ENCODE results near the gene PPM1H.

PPM1H gene

GRCh38 chr12:62903151-62903550 lies 31.8 kb downstream of the PPM1H start:
- H3K27ac ChIP-seq (ENCODE audit: low read depth, low read length, poor library complexity, severe bottlenecking) = no peak overlapping the region
- no peaks in the 10 kb centered on the region for H3K9me2 ChIP-seq (ENCODE audit: low read depth, low read length)
- H3K4me1 ChIP-seq (ENCODE audit: insufficient read depth, low read length, severe bottlenecking) = no peaks in the 10 kb centered on the region
- H4K20me1 ChIP-seq (ENCODE audit: insufficient read depth, low read length) = no peaks in the 10 kb centered on the region
- H2AFZ ChIP-seq (ENCODE audit: low read length) = no peak overlapping the region
- 0 out of 2 replicates have a peak, but pooled peaks cover 3% of the 10 kb centered on the region for H3K27me3 ChIP-seq (ENCODE audit: insufficient read depth, low read length)
- no peak overlapping the region for H3K4me2 ChIP-seq (ENCODE audit: low read length)
- H3F3A ChIP-seq (ENCODE audit: insufficient read depth, low read length) = no peaks in the 10 kb centered on the region
- TF ChIP-seq CTCF (IDR thresholded peaks at IDR 0.05; ENCODE audit: low read length) (no peak), EZH2 (IDR thresholded peaks at IDR 0.05; ENCODE audit: borderline replicate concordance, low read length) (no peak)
- H3K36me3 ChIP-seq (ENCODE audit: insufficient read depth, low read length) = no peaks in the 10 kb centered on the region
- no peak overlapping the region for H3K4me3 ChIP-seq (ENCODE audit: low read depth, low read length, poor library complexity, severe bottlenecking)
- no peaks in the 10 kb centered on the region for H3K9me3 ChIP-seq (ENCODE audit: low read length)
- H3K9ac ChIP-seq (ENCODE audit: low read length) = no peak overlapping the region
- H3K79me2 ChIP-seq (ENCODE audit: insufficient read depth, low read length) = no peaks in the 10 kb centered on the region

GRCh38 chr12:62900686-62901272 lies 34.2 kb downstream of the PPM1H start:
- Histone ChIP-seq H3K4me2 (ENCODE audit: low read length) (no peak overlapping the region), H3K79me2 (ENCODE audit: insufficient read depth, low read length) (no peaks in the 10 kb centered on the region), H3K9ac (ENCODE audit: low read length) (no peak overlapping the region), H3K27ac (ENCODE audit: low read depth, low read length, poor library complexity, severe bottlenecking) (no peak overlapping the region), H3F3A (ENCODE audit: insufficient read depth, low read length) (no peaks in the 10 kb centered on the region), H3K9me3 (ENCODE audit: low read length) (no peaks in the 10 kb centered on the region), H3K4me1 (ENCODE audit: insufficient read depth, low read length, severe bottlenecking) (no peaks in the 10 kb centered on the region), H3K4me3 (ENCODE audit: low read depth, low read length, poor library complexity, severe bottlenecking) (no peak overlapping the region), H3K36me3 (ENCODE audit: insufficient read depth, low read length) (no peaks in the 10 kb centered on the region), H3K9me2 (ENCODE audit: low read depth, low read length) (no peaks in the 10 kb centered on the region), H3K27me3 (ENCODE audit: insufficient read depth, low read length) (0 out of 2 replicates have a peak, but pooled peaks cover 3% of the 10 kb centered on the region), H4K20me1 (ENCODE audit: insufficient read depth, low read length) (no peaks in the 10 kb centered on the region), H2AFZ (ENCODE audit: low read length) (no peak overlapping the region)
- TF ChIP-seq EZH2 (IDR thresholded peaks at IDR 0.05; ENCODE audit: borderline replicate concordance, low read length) = no peak
- TF ChIP-seq CTCF (IDR thresholded peaks at IDR 0.05; ENCODE audit: low read length) = no peak

- H3K9me2 ChIP-seq (ENCODE audit: low read depth, low read length) = no peaks in the 10 kb centered on the region
- no peaks in the 10 kb centered on the region for H3K9me3 ChIP-seq (ENCODE audit: low read length)
- H3F3A ChIP-seq (ENCODE audit: insufficient read depth, low read length) = no peaks in the 10 kb centered on the region
- H3K27ac ChIP-seq (ENCODE audit: low read depth, low read length, poor library complexity, severe bottlenecking) = no peak overlapping the region
- H3K9ac ChIP-seq (ENCODE audit: low read length) = no peak overlapping the region
- no peaks in the 10 kb centered on the region for H3K79me2 ChIP-seq (ENCODE audit: insufficient read depth, low read length)
- H3K36me3 ChIP-seq (ENCODE audit: insufficient read depth, low read length) = no peaks in the 10 kb centered on the region
- H3K27me3 ChIP-seq (ENCODE audit: insufficient read depth, low read length) = 0 out of 2 replicates have a peak, but pooled peaks cover 3% of the 10 kb centered on the region
- no peak overlapping the region for H3K4me2 ChIP-seq (ENCODE audit: low read length)
- no peak overlapping the region for H2AFZ ChIP-seq (ENCODE audit: low read length)
- no peak for TF ChIP-seq CTCF (IDR thresholded peaks at IDR 0.05; ENCODE audit: low read length)
- TF ChIP-seq EZH2 (IDR thresholded peaks at IDR 0.05; ENCODE audit: borderline replicate concordance, low read length) = no peak
- H3K4me1 ChIP-seq (ENCODE audit: insufficient read depth, low read length, severe bottlenecking) = no peaks in the 10 kb centered on the region
- no peak overlapping the region for H3K4me3 ChIP-seq (ENCODE audit: low read depth, low read length, poor library complexity, severe bottlenecking)
- no peaks in the 10 kb centered on the region for H4K20me1 ChIP-seq (ENCODE audit: insufficient read depth, low read length)
Measured at GRCh38 chr12:62899568-62900390, 35.2 kb downstream of the PPM1H start.

Measured in OCI-LY1 (cell line).